HepG2 (cell line): ENCODE data around the gene DNAJC11. TPM values are rescaled to one million over a fixed set of nuclear protein-coding genes. Genes with fewer than 3 reads are reported as not detected.

ENCODE experiments used
- ATF1 ChIP-seq: IDR thresholded peaks from 2 replicates; pipeline ENCODE4 v1.6.1; 2016; ENCODE audit warnings: mild to moderate bottlenecking, control low read depth
- CHD2 ChIP-seq: IDR thresholded peaks from 2 replicates; pipeline ENCODE4 v1.6.1; 2011; ENCODE audit warnings: low read depth, low read length, improper control_type of control experiment
- DNMT1 ChIP-seq: sonication (generic); formaldehyde crosslinking; IDR thresholded peaks from 2 replicates; pipeline ENCODE4 v1.5.1; 2020; ENCODE audit warnings: mild to moderate bottlenecking, missing genetic modification reagents
- EHMT2 ChIP-seq: fragments of 200-600 bp; sonication (generic); IDR thresholded peaks from 2 replicates; pipeline ENCODE4 v1.7.0; 2017; ENCODE audit warnings: antibody characterized with exemption, low read depth, low read length, borderline replicate concordance
- ERF ChIP-seq: IDR thresholded peaks from 2 replicates; pipeline ENCODE4 v1.6.1; 2018; ENCODE audit warnings: missing biosample characterization, missing genetic modification reagents
- HDAC1 ChIP-seq: sonication (generic); formaldehyde crosslinking; IDR thresholded peaks from 2 replicates; pipeline ENCODE4 v1.5.1; 2020; ENCODE audit warnings: mild to moderate bottlenecking, missing genetic modification reagents
- MED13 ChIP-seq: sonication (generic); formaldehyde crosslinking; IDR thresholded peaks from 2 replicates; pipeline ENCODE4 v1.5.0; 2020; ENCODE audit warnings: missing genetic modification reagents
- POLR2A ChIP-seq, 2 experiments: IDR thresholded peaks; 2 replicates each; pipeline ENCODE4 v1.6.1; 2011; ENCODE audit warnings: low read depth in 2 of 2, low read length in 2 of 2, mild to moderate bottlenecking in 1 of 2, moderate library complexity in 1 of 2; ENCODE audit not compliant: insufficient read depth in 1 of 2
- REL ChIP-seq: sonication (generic); formaldehyde crosslinking; conservative IDR thresholded peaks from 2 replicates; pipeline ENCODE4 v1.8.0; 2022; ENCODE audit warnings: mild to moderate bottlenecking, missing genetic modification reagents, moderate library complexity
- RFX5 ChIP-seq: IDR thresholded peaks from 2 replicates; pipeline ENCODE4 v1.6.1; 2011; ENCODE audit warnings: low read depth, low read length, improper control_type of control experiment
- SATB2 ChIP-seq: sonication (generic); formaldehyde crosslinking; IDR thresholded peaks from 2 replicates; pipeline ENCODE4 v1.5.0; 2020; ENCODE audit warnings: missing genetic modification reagents
- SRSF4 ChIP-seq: fragments of 200-400 bp; formaldehyde crosslinking; IDR thresholded peaks from one replicate; pipeline ENCODE4 v1.6.1; 2018; ENCODE audit warnings: mild to moderate bottlenecking, low read depth, low read length, moderate library complexity; ENCODE audit not compliant: poor library complexity, severe bottlenecking
- THAP11 ChIP-seq: IDR thresholded peaks from 2 replicates; pipeline ENCODE4 v1.6.1; 2016; ENCODE audit warnings: missing biosample characterization, missing genetic modification reagents
- ZFP41 ChIP-seq: sonication (generic); formaldehyde crosslinking; IDR thresholded peaks from 2 replicates; pipeline ENCODE4 v1.4.0; 2020; ENCODE audit warnings: mild to moderate bottlenecking, missing genetic modification reagents, borderline replicate concordance
- ZKSCAN5 ChIP-seq: sonication (generic); formaldehyde crosslinking; IDR thresholded peaks from 2 replicates; pipeline ENCODE4 v1.5.1; 2020; ENCODE audit warnings: mild to moderate bottlenecking, missing genetic modification reagents
- ZNF430 ChIP-seq: sonication (generic); formaldehyde crosslinking; IDR thresholded peaks from 2 replicates; pipeline ENCODE4 v1.9.0; 2021; ENCODE audit warnings: mild to moderate bottlenecking, missing genetic modification reagents
- ZNF678 ChIP-seq: sonication (generic); formaldehyde crosslinking; IDR thresholded peaks from 2 replicates; pipeline ENCODE4 v1.4.0; 2020; ENCODE audit warnings: mild to moderate bottlenecking, missing genetic modification reagents
- ZNF709 ChIP-seq: sonication (generic); formaldehyde crosslinking; IDR thresholded peaks from 2 replicates; pipeline ENCODE4 v1.5.0; 2020; ENCODE audit warnings: mild to moderate bottlenecking, missing genetic modification reagents
- ZNF724P ChIP-seq: sonication (generic); formaldehyde crosslinking; IDR thresholded peaks from 2 replicates; pipeline ENCODE4 v1.8.0; 2022; ENCODE audit warnings: missing genetic modification reagents, borderline replicate concordance
- ZNF891 ChIP-seq: sonication (generic); formaldehyde crosslinking; IDR thresholded peaks from 2 replicates; pipeline ENCODE4 v1.5.0; 2020; ENCODE audit warnings: mild to moderate bottlenecking, missing genetic modification reagents
- polyA plus RNA-seq, 8 experiments: library from polyadenylated mRNA; depleted of rRNA in 3 of 8; stranded (reverse) in 7 of 8; unstranded in 1 of 8; fragments of >200 nt; fragmentation: Illumina TruSeq in 4 of 8; extraction: Trizol in 4 of 8; gene quantifications; 2 replicates each; pipeline versions ENCODE4 v1.2.1 to v1.2.3, GENCODE V29; 2011 to 2016; ENCODE audit warnings: low read depth in 4 of 8, missing spikeins in 1 of 8, mixed read lengths in 1 of 8; ENCODE audit not compliant: insufficient read depth in 1 of 8
- total RNA-seq, 5 experiments: library from RNA; depleted of rRNA; stranded (reverse); fragments of >200 nt; fragmentation: Illumina TruSeq; extraction: Trizol; gene quantifications; 2 replicates each; pipeline ENCODE4 v1.2.3, GENCODE V29; 2016; ENCODE audit warnings: low read depth in 1 of 5
- TF ChIP-seq, protein P1 (sequence below): IDR thresholded peaks from 2 replicates; pipeline ENCODE4 v1.6.1; 2012; ENCODE audit warnings: low read length, improper control_type of control experiment
- TF ChIP-seq, protein P2 (sequence below): sonication (generic); formaldehyde crosslinking; IDR thresholded peaks from 2 replicates; pipeline ENCODE4 v1.4.0; 2020; ENCODE audit warnings: missing genetic modification reagents
- TF ChIP-seq, protein P3 (sequence below): IDR thresholded peaks from 2 replicates; pipeline ENCODE4 v1.6.1; 2016
- TF ChIP-seq, protein P4 (sequence below): sonication (generic); formaldehyde crosslinking; IDR thresholded peaks from 2 replicates; pipeline ENCODE4 v1.4.0; 2020; ENCODE audit warnings: mild to moderate bottlenecking, low read depth, missing genetic modification reagents
- TF ChIP-seq, protein P5 (sequence below): sonication (generic); formaldehyde crosslinking; IDR thresholded peaks from 2 replicates; pipeline ENCODE4 v1.8.0; 2022; ENCODE audit warnings: mild to moderate bottlenecking, missing genetic modification reagents

DNAJC11 gene
- total and polyA plus RNA-seq, 2 of the 13 experiments (the other 11 are each of a cell fraction or from before 2014, with no cell fraction given), result 25.1 to 47.6 TPM

DNA sequence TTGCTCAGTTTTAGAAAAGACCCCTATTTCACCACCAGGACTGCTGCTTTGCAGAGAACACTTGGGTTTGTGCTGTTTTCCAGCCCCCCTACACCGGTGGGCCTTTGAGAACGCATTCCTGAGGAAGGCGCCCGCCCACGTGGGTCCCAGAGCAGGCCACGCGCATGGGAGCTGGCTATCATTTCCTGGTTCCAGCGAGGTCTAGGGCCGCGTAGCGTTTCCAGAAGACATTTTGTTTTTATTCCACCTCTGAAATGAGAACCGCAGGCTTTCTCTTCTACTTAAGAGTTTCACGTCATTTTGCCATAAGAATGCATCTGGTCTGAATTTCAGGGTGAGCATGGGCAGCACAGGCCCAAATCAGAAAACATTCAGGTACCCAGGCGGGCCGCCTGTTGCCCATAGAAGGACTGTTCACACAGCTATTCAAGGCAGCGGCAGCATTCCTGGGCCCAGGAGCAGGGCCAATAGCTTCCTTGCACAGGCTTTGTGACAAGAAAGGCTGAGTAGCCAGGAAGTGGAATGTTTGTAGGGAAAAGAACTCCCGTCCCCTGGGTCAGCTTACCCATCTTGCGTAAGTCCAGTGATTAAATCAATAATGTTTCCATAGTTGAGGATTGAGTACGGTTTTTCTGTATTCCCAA lies 97.6 kb downstream of the DNAJC11 start (continued):
- TF ChIP-seq, protein P1, sequence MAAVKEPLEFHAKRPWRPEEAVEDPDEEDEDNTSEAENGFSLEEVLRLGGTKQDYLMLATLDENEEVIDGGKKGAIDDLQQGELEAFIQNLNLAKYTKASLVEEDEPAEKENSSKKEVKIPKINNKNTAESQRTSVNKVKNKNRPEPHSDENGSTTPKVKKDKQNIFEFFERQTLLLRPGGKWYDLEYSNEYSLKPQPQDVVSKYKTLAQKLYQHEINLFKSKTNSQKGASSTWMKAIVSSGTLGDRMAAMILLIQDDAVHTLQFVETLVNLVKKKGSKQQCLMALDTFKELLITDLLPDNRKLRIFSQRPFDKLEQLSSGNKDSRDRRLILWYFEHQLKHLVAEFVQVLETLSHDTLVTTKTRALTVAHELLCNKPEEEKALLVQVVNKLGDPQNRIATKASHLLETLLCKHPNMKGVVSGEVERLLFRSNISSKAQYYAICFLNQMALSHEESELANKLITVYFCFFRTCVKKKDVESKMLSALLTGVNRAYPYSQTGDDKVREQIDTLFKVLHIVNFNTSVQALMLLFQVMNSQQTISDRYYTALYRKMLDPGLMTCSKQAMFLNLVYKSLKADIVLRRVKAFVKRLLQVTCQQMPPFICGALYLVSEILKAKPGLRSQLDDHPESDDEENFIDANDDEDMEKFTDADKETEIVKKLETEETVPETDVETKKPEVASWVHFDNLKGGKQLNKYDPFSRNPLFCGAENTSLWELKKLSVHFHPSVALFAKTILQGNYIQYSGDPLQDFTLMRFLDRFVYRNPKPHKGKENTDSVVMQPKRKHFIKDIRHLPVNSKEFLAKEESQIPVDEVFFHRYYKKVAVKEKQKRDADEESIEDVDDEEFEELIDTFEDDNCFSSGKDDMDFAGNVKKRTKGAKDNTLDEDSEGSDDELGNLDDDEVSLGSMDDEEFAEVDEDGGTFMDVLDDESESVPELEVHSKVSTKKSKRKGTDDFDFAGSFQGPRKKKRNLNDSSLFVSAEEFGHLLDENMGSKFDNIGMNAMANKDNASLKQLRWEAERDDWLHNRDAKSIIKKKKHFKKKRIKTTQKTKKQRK, result no peak
- peak in 1 of 2 experiments; percentile 92; a peak in 2 of 4 replicates for TF ChIP-seq POLR2A (IDR thresholded peaks at IDR 0.05; ENCODE audit: insufficient read depth in 1 of 2, low read depth in 2 of 2, low read length in 2 of 2)
- TF ChIP-seq RFX5, result peak; percentile 32; the same call in 1 of the 2 replicates
- no peak; the same call in 1 of the 2 replicates for TF ChIP-seq ATF1 (CRISPR knock-in tag)
- TF ChIP-seq, protein P2, sequence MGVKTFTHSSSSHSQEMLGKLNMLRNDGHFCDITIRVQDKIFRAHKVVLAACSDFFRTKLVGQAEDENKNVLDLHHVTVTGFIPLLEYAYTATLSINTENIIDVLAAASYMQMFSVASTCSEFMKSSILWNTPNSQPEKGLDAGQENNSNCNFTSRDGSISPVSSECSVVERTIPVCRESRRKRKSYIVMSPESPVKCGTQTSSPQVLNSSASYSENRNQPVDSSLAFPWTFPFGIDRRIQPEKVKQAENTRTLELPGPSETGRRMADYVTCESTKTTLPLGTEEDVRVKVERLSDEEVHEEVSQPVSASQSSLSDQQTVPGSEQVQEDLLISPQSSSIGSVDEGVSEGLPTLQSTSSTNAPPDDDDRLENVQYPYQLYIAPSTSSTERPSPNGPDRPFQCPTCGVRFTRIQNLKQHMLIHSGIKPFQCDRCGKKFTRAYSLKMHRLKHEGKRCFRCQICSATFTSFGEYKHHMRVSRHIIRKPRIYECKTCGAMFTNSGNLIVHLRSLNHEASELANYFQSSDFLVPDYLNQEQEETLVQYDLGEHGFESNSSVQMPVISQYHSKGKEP (CRISPR knock-in tag), result no peak
- peak; percentile 46; the same call in 1 of the 2 replicates for TF ChIP-seq HDAC1 (CRISPR knock-in tag)
- TF ChIP-seq DNMT1 (CRISPR knock-in tag), result no peak
- no peak for TF ChIP-seq ZNF724P
- peak; percentile 78 for TF ChIP-seq ZNF430 (CRISPR knock-in tag)
- TF ChIP-seq EHMT2, result no peak
- TF ChIP-seq MED13, result no peak
- peak; percentile 44; the same call in 1 of the 2 replicates for TF ChIP-seq ZNF709 (CRISPR knock-in tag)
- no peak for TF ChIP-seq ZFP41 (CRISPR knock-in tag)
- no peak for TF ChIP-seq REL
- peak; percentile 81 for TF ChIP-seq ERF (CRISPR knock-in tag)
- TF ChIP-seq CHD2, result no peak
- no peak for TF ChIP-seq SATB2
- peak; percentile 84 for TF ChIP-seq THAP11 (CRISPR knock-in tag)
- TF ChIP-seq, protein P3, sequence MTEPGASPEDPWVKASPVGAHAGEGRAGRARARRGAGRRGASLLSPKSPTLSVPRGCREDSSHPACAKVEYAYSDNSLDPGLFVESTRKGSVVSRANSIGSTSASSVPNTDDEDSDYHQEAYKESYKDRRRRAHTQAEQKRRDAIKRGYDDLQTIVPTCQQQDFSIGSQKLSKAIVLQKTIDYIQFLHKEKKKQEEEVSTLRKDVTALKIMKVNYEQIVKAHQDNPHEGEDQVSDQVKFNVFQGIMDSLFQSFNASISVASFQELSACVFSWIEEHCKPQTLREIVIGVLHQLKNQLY (CRISPR knock-in tag), result no peak; the same call in none of the 2 replicates
- TF ChIP-seq, protein P4, sequence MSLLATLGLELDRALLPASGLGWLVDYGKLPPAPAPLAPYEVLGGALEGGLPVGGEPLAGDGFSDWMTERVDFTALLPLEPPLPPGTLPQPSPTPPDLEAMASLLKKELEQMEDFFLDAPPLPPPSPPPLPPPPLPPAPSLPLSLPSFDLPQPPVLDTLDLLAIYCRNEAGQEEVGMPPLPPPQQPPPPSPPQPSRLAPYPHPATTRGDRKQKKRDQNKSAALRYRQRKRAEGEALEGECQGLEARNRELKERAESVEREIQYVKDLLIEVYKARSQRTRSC (CRISPR knock-in tag), result 0 out of 2 replicates have a peak, but pooled peaks have one; percentile 27
- TF ChIP-seq, protein P5, sequence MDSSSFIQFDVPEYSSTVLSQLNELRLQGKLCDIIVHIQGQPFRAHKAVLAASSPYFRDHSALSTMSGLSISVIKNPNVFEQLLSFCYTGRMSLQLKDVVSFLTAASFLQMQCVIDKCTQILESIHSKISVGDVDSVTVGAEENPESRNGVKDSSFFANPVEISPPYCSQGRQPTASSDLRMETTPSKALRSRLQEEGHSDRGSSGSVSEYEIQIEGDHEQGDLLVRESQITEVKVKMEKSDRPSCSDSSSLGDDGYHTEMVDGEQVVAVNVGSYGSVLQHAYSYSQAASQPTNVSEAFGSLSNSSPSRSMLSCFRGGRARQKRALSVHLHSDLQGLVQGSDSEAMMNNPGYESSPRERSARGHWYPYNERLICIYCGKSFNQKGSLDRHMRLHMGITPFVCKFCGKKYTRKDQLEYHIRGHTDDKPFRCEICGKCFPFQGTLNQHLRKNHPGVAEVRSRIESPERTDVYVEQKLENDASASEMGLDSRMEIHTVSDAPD, result no peak
- no peak for TF ChIP-seq SRSF4
- no peak for TF ChIP-seq ZNF678 (CRISPR knock-in tag)
- no peak for TF ChIP-seq ZNF891 (CRISPR knock-in tag)
- no peak for TF ChIP-seq ZKSCAN5 (CRISPR knock-in tag)
